Osteoblast (primary cell): ENCODE results near the gene ARMC5. TPM values are rescaled to one million over a fixed set of nuclear protein-coding genes. Genes with fewer than 3 reads are reported as not detected.

Experiments used
- DNase-seq: peaks from one replicate; pipeline ENCODE4 v3.0.0; 2011; ENCODE audit warnings: low spot score, mixed read lengths; ENCODE audit not compliant: insufficient read length; ENCODE audit errors: missing footprints
- H2AFZ ChIP-seq: 2 replicates; pipeline ENCODE4 v1.6.0; 2011; ENCODE audit warnings: mild to moderate bottlenecking, low read length
- H3K27ac ChIP-seq: 2 replicates; pipeline ENCODE4 v1.5.1; 2011; ENCODE audit warnings: mild to moderate bottlenecking, low read depth, low read length, moderate library complexity
- H3K27me3 ChIP-seq: 2 replicates; pipeline ENCODE4 v1.6.0; 2012; ENCODE audit warnings: mild to moderate bottlenecking, control low read depth, inconsistent platforms, low read length, moderate library complexity; ENCODE audit not compliant: insufficient read depth
- H3K36me3 ChIP-seq: 2 replicates; pipeline ENCODE4 v1.5.1; 2011; ENCODE audit warnings: mild to moderate bottlenecking, low read length, control low read depth, moderate library complexity; ENCODE audit not compliant: insufficient read depth
- H3K4me1 ChIP-seq: 2 replicates; pipeline ENCODE4 v1.5.1; 2011; ENCODE audit warnings: mild to moderate bottlenecking, low read length, control low read depth, moderate library complexity; ENCODE audit not compliant: insufficient read depth
- H3K4me2 ChIP-seq: 2 replicates; pipeline ENCODE4 v1.6.0; 2011; ENCODE audit warnings: mild to moderate bottlenecking, low read length; ENCODE audit not compliant: insufficient read depth
- H3K4me3 ChIP-seq: fragments of 200-600 bp; sonication (generic); 3 replicates; pipeline ENCODE4 v1.5.1; 2012; ENCODE audit warnings: mild to moderate bottlenecking, low read length, inconsistent platforms; ENCODE audit not compliant: insufficient read depth
- H3K79me2 ChIP-seq: 2 replicates; pipeline ENCODE4 v1.6.0; 2012; ENCODE audit warnings: mild to moderate bottlenecking, low read length, control low read depth, inconsistent platforms; ENCODE audit not compliant: insufficient read depth
- H3K9me3 ChIP-seq: 2 replicates; pipeline ENCODE4 v1.5.1; 2011; ENCODE audit warnings: low read depth, low read length, control low read depth
- H4K20me1 ChIP-seq: 2 replicates; pipeline ENCODE4 v1.6.0; 2012; ENCODE audit warnings: mild to moderate bottlenecking, low read length, control low read depth; ENCODE audit not compliant: insufficient read depth
- CTCF ChIP-seq: IDR thresholded peaks from 2 replicates; pipeline ENCODE4 v1.5.1; 2011; ENCODE audit warnings: mild to moderate bottlenecking, low read depth, low read length, moderate library complexity; ENCODE audit errors: extremely low read depth
- total RNA-seq: library from RNA; depleted of rRNA; stranded (reverse); fragments of >200 nt; gene quantifications from 2 replicates; pipeline ENCODE4 v1.2.3, GENCODE V29; 2012

ARMC5 gene
- total RNA-seq, 1 donor, result 12.7 TPM

- Histone ChIP-seq H3K27me3 (no peaks in the 10 kb centered on the region), H3K4me1 (peaks cover 26% of the 10 kb centered on the region), H4K20me1 (peaks cover 21% of the 10 kb centered on the region), H3K4me3 (no peak overlapping the region), H3K79me2 (peaks cover 31% of the 10 kb centered on the region), H2AFZ (no peak overlapping the region), H3K36me3 (peaks cover 12% of the 10 kb centered on the region), H3K4me2 (peak overlapping the region; percentile 83), H3K9me3 (no peaks in the 10 kb centered on the region), H3K27ac (peak overlapping the region; percentile 66)
- no peak for TF ChIP-seq CTCF
- DNase-seq, result no peak
Measured at GRCh38 chr16:31461201-31461920, 2.1 kb downstream of the ARMC5 start.

DNA sequence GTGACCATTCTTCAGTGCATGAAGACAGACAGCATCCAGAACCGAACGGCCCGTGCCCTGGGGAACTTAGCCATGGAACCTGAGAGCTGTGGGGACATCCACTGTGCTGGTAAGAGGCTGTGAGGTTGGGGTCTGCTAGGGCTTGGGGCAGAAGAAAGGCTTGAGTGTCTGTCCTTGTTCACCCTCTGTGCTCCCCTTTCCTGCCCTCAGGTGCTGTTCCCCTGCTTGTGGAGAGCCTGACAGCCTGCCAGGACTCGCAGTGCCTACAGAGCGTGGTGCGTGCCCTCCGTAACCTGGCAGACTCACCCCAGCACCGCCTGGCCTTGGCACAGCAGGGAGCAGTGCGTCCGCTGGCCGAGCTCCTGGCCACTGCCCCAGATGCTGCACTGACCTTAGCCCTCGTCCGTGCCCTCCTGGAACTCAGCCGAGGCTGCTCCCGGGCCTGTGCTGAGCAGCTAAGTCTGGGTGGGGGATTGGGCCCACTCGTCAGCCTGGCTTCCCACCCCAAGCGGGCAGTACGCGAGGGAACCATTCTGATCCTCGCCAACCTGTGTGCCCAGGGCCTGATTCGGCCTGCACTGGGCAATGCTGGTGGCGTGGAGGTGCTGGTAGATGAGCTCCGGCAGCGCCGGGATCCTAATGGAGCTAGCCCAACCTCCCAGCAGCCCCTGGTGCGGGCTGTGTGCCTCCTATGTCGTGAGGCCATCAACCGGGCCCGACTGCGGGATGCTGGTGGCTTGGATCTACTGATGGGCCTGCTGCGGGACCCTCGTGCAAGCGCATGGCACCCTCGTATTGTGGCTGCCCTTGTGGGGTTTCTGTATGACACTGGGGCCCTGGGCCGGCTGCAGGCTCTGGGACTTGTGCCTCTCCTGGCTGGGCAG is 2.9 kb downstream of the ARMC5 start:
- H3K4me2 ChIP-seq, result no peak overlapping the region
- DNase-seq, result peak; percentile 43
- peaks cover 20% of the 10 kb centered on the region for H3K36me3 ChIP-seq
- no peak overlapping the region for H2AFZ ChIP-seq
- H3K27me3 ChIP-seq, result no peaks in the 10 kb centered on the region
- no peak for TF ChIP-seq CTCF
- no peaks in the 10 kb centered on the region for H3K9me3 ChIP-seq
- no peak overlapping the region for H3K4me3 ChIP-seq
- peaks cover 13% of the 10 kb centered on the region for H4K20me1 ChIP-seq
- peaks cover 19% of the 10 kb centered on the region for H3K4me1 ChIP-seq
- peaks cover 23% of the 10 kb centered on the region for H3K79me2 ChIP-seq
- no peak overlapping the region for H3K27ac ChIP-seq

GRCh38 chr16:31464348-31464769 is 5.1 kb downstream of the ARMC5 start:
- no peaks in the 10 kb centered on the region for H3K27me3 ChIP-seq
- peaks cover 11% of the 10 kb centered on the region for H3K79me2 ChIP-seq
- DNase-seq, result no peak
- no peak overlapping the region for H3K4me3 ChIP-seq
- no peak overlapping the region for H3K27ac ChIP-seq
- H4K20me1 ChIP-seq, result no peaks in the 10 kb centered on the region
- H3K4me2 ChIP-seq, result no peak overlapping the region
- H2AFZ ChIP-seq, result no peak overlapping the region
- peaks cover 8% of the 10 kb centered on the region for H3K4me1 ChIP-seq
- no peak for TF ChIP-seq CTCF
- H3K9me3 ChIP-seq, result no peaks in the 10 kb centered on the region
- peaks cover 21% of the 10 kb centered on the region for H3K36me3 ChIP-seq

DNA sequence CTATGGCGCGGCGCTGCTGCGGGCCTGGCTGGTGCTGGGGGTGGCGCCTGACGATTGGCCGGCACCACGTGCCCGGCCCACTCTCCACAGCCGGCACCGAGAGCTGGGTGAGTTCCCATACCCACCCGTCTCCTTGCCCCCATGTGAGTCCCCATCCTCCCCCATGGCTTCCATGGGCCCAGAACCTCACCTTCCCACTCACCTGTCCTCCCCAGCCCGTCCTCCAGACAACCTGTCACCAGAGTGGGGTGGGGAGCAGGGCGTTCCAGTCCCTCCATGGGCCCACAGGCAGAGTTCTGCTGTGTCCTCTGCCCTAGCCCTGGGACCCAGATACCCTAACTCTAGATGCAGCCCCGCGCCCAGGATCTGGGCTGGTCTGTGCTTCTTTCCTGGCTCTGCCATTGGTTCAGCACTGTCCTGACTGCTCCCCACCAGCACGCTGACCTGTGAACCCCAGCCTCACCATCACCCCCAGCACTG is 5.5 kb downstream of the ARMC5 start:
- Histone ChIP-seq H3K9me3 (no peaks in the 10 kb centered on the region), H3K27ac (no peak overlapping the region), H3K4me2 (no peak overlapping the region), H3K4me3 (no peak overlapping the region), H3K36me3 (peaks cover 21% of the 10 kb centered on the region), H3K4me1 (peaks cover 8% of the 10 kb centered on the region), H3K27me3 (no peaks in the 10 kb centered on the region), H4K20me1 (no peaks in the 10 kb centered on the region), H2AFZ (no peak overlapping the region), H3K79me2 (peaks cover 11% of the 10 kb centered on the region)
- TF ChIP-seq CTCF, result no peak
- DNase-seq, result no peak
